Panc1 (cell line): ENCODE measurements around the gene MYBPHL. TPM values are rescaled to one million over a fixed set of nuclear protein-coding genes. Genes with fewer than 3 reads are reported as not detected.

Experiments
- ATAC-seq: fragments of 200-7000 bp; cut with Tn5 transposase; 2 replicates; pipeline ENCODE4 v1.9.1; 2020; ENCODE audit warnings: mild to moderate bottlenecking, moderate library complexity
- BruUV-seq: library from RNA; stranded (reverse); fragments of 400-500 nt; replicated peaks from 2 replicates; lab custom pipeline; 2021; lab: Mats Ljungman, UMichigan
- CTCF ChIA-PET: fragments of 300-600 bp; sonication (Branson Sonifier 250); formaldehyde crosslinking; loops from one replicate; lab custom pipeline; 2022; ENCODE audit warnings: antibody characterized with exemption; lab: Charles Lee
- POLR2A ChIA-PET: fragments of 300-600 bp; sonication (Branson Sonifier 250); formaldehyde crosslinking; loops from one replicate; lab custom pipeline; 2022; ENCODE audit warnings: antibody characterized with exemption; lab: Charles Lee
- DNase-seq: peaks from one replicate; pipeline ENCODE4 v3.0.0-alpha.2; 2010; ENCODE audit warnings: low read depth, low spot score
- H3K27ac ChIP-seq: 2 replicates; pipeline ENCODE4 v1.5.1; 2011; ENCODE audit warnings: mild to moderate bottlenecking, low read length, inconsistent platforms
- H3K27me3 ChIP-seq: fragments of 200-500 bp; sonication (Bioruptor generic); 2 replicates; pipeline ENCODE4 v1.6.0; 2014; ENCODE audit warnings: low read length, inconsistent platforms; ENCODE audit not compliant: control insufficient read depth, insufficient read depth
- H3K36me3 ChIP-seq: fragments of 200-500 bp; sonication (Bioruptor generic); 2 replicates; pipeline ENCODE4 v1.5.1; 2014; ENCODE audit warnings: inconsistent platforms, mild to moderate bottlenecking, low read length, moderate library complexity; ENCODE audit not compliant: control insufficient read depth, insufficient read depth
- H3K4me1 ChIP-seq: 2 replicates; pipeline ENCODE4 v1.5.1; 2011; ENCODE audit warnings: inconsistent platforms, mild to moderate bottlenecking, low read length, moderate library complexity; ENCODE audit not compliant: control insufficient read depth, insufficient read depth
- H3K4me3 ChIP-seq, 2 experiments: 2 replicates each; pipeline ENCODE4 v1.5.1; 2011 to 2012; ENCODE audit warnings: low read depth in 2 of 2, low read length in 2 of 2, mild to moderate bottlenecking in 2 of 2, inconsistent platforms in 1 of 2, moderate library complexity in 1 of 2
- H3K9me3 ChIP-seq: fragments of 200-500 bp; sonication (Bioruptor generic); 2 replicates; pipeline ENCODE4 v1.5.1; 2014; ENCODE audit warnings: low read depth, mild to moderate bottlenecking, inconsistent platforms, low read length, moderate library complexity; ENCODE audit not compliant: control insufficient read depth, insufficient read depth
- CTCF ChIP-seq: fragments of 450-650 bp; IDR thresholded peaks from 2 replicates; pipeline ENCODE4 v1.5.1; 2017; ENCODE audit warnings: mild to moderate bottlenecking
- POLR2AphosphoS5 ChIP-seq: IDR thresholded peaks from 2 replicates; pipeline ENCODE4 v1.6.1; 2012; ENCODE audit warnings: mild to moderate bottlenecking, low read depth, low read length, moderate library complexity
- SIN3A ChIP-seq: IDR thresholded peaks from 2 replicates; pipeline ENCODE4 v1.6.1; 2012; ENCODE audit warnings: low read depth, mild to moderate bottlenecking, low read length, moderate library complexity, borderline replicate concordance; ENCODE audit not compliant: insufficient read depth
- TCF7L2 ChIP-seq: IDR thresholded peaks from 2 replicates; pipeline ENCODE4 v1.6.1; 2011; ENCODE audit warnings: mild to moderate bottlenecking, low read depth, low read length, inconsistent platforms
- in situ Hi-C: cut with HindIII; loops from 2 replicates; pipeline ENCODE4 v1.10.0; 2016; ENCODE audit warnings: low sequenced_read_pairs, low pct_unique_long_range_greater_than_20kb
- intact Hi-C: fragments of 100-400 bp; cut with micrococcal nuclease; formaldehyde crosslinking; loops from one replicate; pipeline ENCODE4 v1.10.0; 2022; ENCODE audit not compliant: unreplicated experiment
- total RNA-seq: library from RNA; stranded (reverse); gene quantifications from one replicate; pipeline ENCODE4 v1.2.1, GENCODE V29; 2021; ENCODE audit not compliant: unreplicated experiment
- TF ChIP-seq, protein P1 (sequence below), 2 experiments: IDR thresholded peaks; 2 replicates each; pipeline ENCODE4 v1.6.1; 2011 to 2012; ENCODE audit warnings: low read depth in 2 of 2, control low read depth in 1 of 2, low read length in 1 of 2, mild to moderate bottlenecking in 1 of 2, moderate library complexity in 1 of 2; ENCODE audit not compliant: insufficient read depth in 1 of 2

MYBPHL gene
- total RNA-seq, 1 experiment from 2014 or later = not detected

DNA sequence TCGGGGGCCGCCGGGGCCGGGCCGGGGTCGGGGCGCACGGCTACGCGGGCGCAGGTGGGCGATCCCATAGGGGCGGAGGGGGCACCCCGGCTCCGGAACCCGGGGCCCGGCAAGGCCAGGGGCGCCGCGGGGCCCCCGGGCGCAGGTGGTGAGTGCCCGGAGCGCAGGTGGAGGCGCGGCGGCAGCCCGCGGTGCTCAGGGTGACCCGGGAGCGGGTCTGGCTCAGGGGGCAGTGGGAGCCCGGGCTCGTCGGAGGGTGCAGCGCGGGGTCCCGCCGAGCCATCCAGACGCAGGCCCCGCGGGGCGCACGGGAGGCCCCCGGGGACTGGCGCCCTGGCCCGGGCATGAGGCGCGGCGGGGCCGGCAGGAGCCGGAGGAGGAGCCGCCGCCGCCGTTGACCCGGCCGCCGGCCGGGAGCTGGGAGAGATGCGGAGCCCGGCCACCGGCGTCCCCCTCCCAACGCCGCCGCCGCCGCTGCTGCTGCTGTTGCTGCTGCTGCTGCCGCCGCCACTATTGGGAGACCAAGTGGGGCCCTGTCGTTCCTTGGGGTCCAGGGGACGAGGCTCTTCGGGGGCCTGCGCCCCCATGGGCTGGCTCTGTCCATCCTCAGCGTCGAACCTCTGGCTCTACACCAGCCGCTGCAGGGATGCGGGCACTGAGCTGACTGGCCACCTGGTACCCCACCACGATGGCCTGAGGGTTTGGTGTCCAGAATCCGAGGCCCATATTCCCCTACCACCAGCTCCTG is 57.0 kb downstream of the MYBPHL start:
- POLR2A ChIA-PET = no interaction called here
- in situ Hi-C loops = no loop called here
- Histone ChIP-seq H3K4me3 (peak overlapping the region; percentile 26 to 45), H3K27me3 (no peaks in the 10 kb centered on the region), H3K27ac (no peak overlapping the region), H3K4me1 (peaks cover 11% of the 10 kb centered on the region), H3K9me3 (no peaks in the 10 kb centered on the region), H3K36me3 (no peaks in the 10 kb centered on the region)
- CTCF ChIA-PET = interaction anchor here (0.6 kb wide), 1 partner anchor 44 kb away, joined by 3 read pairs; no protein-coding TSS in a partner anchor
- no TSS peak for BruUV-seq
- no peak for DNase-seq
- TF ChIP-seq, protein P1, sequence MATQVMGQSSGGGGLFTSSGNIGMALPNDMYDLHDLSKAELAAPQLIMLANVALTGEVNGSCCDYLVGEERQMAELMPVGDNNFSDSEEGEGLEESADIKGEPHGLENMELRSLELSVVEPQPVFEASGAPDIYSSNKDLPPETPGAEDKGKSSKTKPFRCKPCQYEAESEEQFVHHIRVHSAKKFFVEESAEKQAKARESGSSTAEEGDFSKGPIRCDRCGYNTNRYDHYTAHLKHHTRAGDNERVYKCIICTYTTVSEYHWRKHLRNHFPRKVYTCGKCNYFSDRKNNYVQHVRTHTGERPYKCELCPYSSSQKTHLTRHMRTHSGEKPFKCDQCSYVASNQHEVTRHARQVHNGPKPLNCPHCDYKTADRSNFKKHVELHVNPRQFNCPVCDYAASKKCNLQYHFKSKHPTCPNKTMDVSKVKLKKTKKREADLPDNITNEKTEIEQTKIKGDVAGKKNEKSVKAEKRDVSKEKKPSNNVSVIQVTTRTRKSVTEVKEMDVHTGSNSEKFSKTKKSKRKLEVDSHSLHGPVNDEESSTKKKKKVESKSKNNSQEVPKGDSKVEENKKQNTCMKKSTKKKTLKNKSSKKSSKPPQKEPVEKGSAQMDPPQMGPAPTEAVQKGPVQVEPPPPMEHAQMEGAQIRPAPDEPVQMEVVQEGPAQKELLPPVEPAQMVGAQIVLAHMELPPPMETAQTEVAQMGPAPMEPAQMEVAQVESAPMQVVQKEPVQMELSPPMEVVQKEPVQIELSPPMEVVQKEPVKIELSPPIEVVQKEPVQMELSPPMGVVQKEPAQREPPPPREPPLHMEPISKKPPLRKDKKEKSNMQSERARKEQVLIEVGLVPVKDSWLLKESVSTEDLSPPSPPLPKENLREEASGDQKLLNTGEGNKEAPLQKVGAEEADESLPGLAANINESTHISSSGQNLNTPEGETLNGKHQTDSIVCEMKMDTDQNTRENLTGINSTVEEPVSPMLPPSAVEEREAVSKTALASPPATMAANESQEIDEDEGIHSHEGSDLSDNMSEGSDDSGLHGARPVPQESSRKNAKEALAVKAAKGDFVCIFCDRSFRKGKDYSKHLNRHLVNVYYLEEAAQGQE (IDR thresholded peaks at IDR 0.05; ENCODE audit: insufficient read depth in 1 of 2, low read depth in 2 of 2, low read length in 1 of 2) = no peak
- TF ChIP-seq SIN3A (no peak), TCF7L2 (no peak), CTCF (no peak), POLR2AphosphoS5 (no peak)
- ATAC-seq = peak; percentile 62
- intact Hi-C loops = no loop called here

DNA sequence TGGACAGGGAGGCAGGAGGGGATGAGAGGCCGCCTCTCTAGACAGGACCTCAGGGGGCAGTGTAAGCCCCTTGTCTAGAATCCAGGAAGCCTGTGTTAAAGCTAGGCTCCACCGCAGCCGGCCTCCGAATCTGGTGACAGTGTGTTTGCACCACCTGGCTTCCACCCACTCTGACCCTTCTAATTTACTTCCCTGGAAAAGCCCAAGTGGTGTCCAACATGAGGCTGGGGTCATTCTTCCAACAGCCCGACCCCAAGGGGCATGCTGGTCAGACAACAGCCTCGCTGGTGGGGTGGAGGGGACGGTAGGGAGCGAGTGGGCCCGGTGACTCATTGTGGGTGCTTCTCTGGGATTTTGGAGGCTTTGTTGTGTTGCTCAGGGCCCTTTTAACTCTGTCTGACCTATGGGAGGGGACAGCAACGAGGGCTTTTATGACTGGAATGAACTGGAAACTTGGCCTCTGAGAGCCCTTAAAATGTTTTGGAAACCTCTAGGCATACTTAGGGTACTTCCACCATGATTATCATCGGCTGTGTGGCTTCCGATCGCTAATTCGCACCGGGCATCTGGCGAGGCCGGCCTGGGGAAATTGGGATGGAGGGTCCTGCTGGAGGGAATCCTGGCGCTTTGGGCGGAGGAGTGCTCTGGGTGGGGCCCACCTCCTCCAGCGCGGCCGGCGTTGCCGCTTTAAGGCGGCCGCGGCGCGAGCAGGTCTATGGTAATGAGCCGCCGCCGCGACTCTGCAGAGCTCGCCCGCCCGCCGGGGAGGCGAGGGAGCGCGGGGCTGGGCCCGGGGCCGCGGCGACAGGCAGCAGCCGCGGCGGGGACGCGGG is 57.8 kb downstream of the MYBPHL start, which contains the start of gene CELSR2:
Gene CELSR2, plus strand, starts transcription at position 743 of the 833 bp plus-strand sequence. CDS start 541 bp downstream, outside the sequence.
- TF ChIP-seq TCF7L2 (no peak), CTCF (no peak), POLR2AphosphoS5 (no peak), SIN3A (no peak)
- TF ChIP-seq, protein P1 (IDR thresholded peaks at IDR 0.05; ENCODE audit: insufficient read depth in 1 of 2, low read depth in 2 of 2, low read length in 1 of 2) = no peak
- ChIA-PET CTCF (interaction anchor here (0.6 kb wide), 1 partner anchor 43 kb away, joined by 3 read pairs; no protein-coding TSS in a partner anchor), POLR2A (no interaction called here)
- Histone ChIP-seq H3K9me3 (no peaks in the 10 kb centered on the region), H3K4me1 (peaks cover 7% of the 10 kb centered on the region), H3K27ac (no peak within 1 kb of the TSS), H3K36me3 (no peaks in the 10 kb centered on the region), H3K4me3 (peak within 1 kb of the TSS; percentile 26 to 45), H3K27me3 (no peaks in the 10 kb centered on the region)
- intact Hi-C loops = no loop called here
- ATAC-seq (peak; percentile 89), DNase-seq (no peak)
- BruUV-seq = no TSS peak
- in situ Hi-C loops = no loop called here
